IMR-90 (cell line): ENCODE results near the gene ATP6V1G1. TPM values are rescaled to one million over a fixed set of nuclear protein-coding genes. Genes with fewer than 3 reads are reported as not detected.

Experiments
- ATAC-seq: fragments of 200-7000 bp; cut with Tn5 transposase; 2 replicates; pipeline ENCODE4 v1.9.1; 2020; ENCODE audit warnings: low read depth, mild to moderate bottlenecking, moderate library complexity
- BruUV-seq: library from RNA; stranded (reverse); fragments of 400-500 nt; replicated peaks from 2 replicates; lab custom pipeline; 2021; lab: Mats Ljungman, UMichigan
- CTCF ChIA-PET: fragments of 300-600 bp; formaldehyde crosslinking; extraction: SDS; loops from one replicate; lab custom pipeline; 2021; ENCODE audit warnings: antibody characterized with exemption; lab: Yijun Ruan, JAX
- POLR2A ChIA-PET: fragments of 300-600 bp; sonication (Branson Sonifier 250); formaldehyde crosslinking; loops from one replicate; lab custom pipeline; 2022; ENCODE audit warnings: antibody characterized with exemption; ENCODE audit not compliant: unreplicated experiment; lab: Charles Lee
- DNase-seq: peaks from one replicate; pipeline ENCODE4 v3.0.0; 2013
- H2AFZ ChIP-seq: replicated peaks from 2 replicates; pipeline ENCODE3; 2013; ENCODE audit warnings: low read length, mild to moderate bottlenecking; ENCODE audit not compliant: poor library complexity
- H2AK5ac ChIP-seq: 2 replicates; pipeline ENCODE4 v1.6.1; 2013; ENCODE audit warnings: low read depth, low read length, inconsistent platforms
- H2AK9ac ChIP-seq: replicated peaks from 2 replicates; pipeline ENCODE3; 2013; ENCODE audit warnings: mild to moderate bottlenecking, low read depth, low read length, moderate library complexity; ENCODE audit not compliant: poor library complexity
- H2BK120ac ChIP-seq: 2 replicates; pipeline ENCODE4 v1.6.1; 2013; ENCODE audit warnings: low read depth, low read length, inconsistent platforms
- H2BK15ac ChIP-seq: 3 replicates; pipeline ENCODE4 v1.6.1; 2013; ENCODE audit warnings: low read depth, low read length, inconsistent platforms
- H2BK20ac ChIP-seq: 2 replicates; pipeline ENCODE4 v1.6.1; 2013; ENCODE audit warnings: low read depth, mild to moderate bottlenecking, inconsistent platforms, low read length, moderate library complexity
- H2BK5ac ChIP-seq: 2 replicates; pipeline ENCODE4 v1.6.1; 2013; ENCODE audit warnings: mild to moderate bottlenecking, low read depth, low read length, inconsistent platforms; ENCODE audit not compliant: poor library complexity, severe bottlenecking
- H3K14ac ChIP-seq: replicated peaks from 2 replicates; pipeline ENCODE4 v1.6.1; 2013; ENCODE audit warnings: low read depth, low read length, inconsistent platforms
- H3K18ac ChIP-seq: 2 replicates; pipeline ENCODE4 v1.6.1; 2013; ENCODE audit warnings: low read depth, low read length, control low read depth
- H3K23ac ChIP-seq: 2 replicates; pipeline ENCODE4 v1.6.1; 2013; ENCODE audit warnings: low read depth, low read length, inconsistent platforms
- H3K27ac ChIP-seq: 2 replicates; pipeline ENCODE4 v1.5.1; 2013; ENCODE audit warnings: mild to moderate bottlenecking, control low read depth, low read length; ENCODE audit not compliant: insufficient read depth
- H3K27me3 ChIP-seq: 2 replicates; pipeline ENCODE4 v1.6.1; 2013; ENCODE audit warnings: low read length; ENCODE audit not compliant: control insufficient read depth, insufficient read depth
- H3K36me3 ChIP-seq: 2 replicates; pipeline ENCODE4 v1.6.1; 2013; ENCODE audit warnings: low read length, mixed read lengths; ENCODE audit not compliant: control insufficient read depth, insufficient read depth
- H3K4ac ChIP-seq: 2 replicates; pipeline ENCODE4 v1.6.1; 2013; ENCODE audit warnings: low read depth, low read length, inconsistent platforms
- H3K4me1 ChIP-seq: 2 replicates; pipeline ENCODE4 v1.6.1; 2013; ENCODE audit warnings: low read length, mixed read lengths; ENCODE audit not compliant: control insufficient read depth, insufficient read depth
- H3K4me2 ChIP-seq: 2 replicates; pipeline ENCODE4 v1.6.1; 2013; ENCODE audit warnings: low read depth, mild to moderate bottlenecking, control low read depth, low read length, moderate library complexity
- H3K4me3 ChIP-seq: 2 replicates; pipeline ENCODE4 v1.5.1; 2013; ENCODE audit warnings: low read depth, mild to moderate bottlenecking, control low read depth, low read length, moderate library complexity; ENCODE audit not compliant: insufficient read depth
- H3K56ac ChIP-seq: 2 replicates; pipeline ENCODE4 v1.6.1; 2013; ENCODE audit warnings: low read length, inconsistent platforms; ENCODE audit not compliant: insufficient read depth; ENCODE audit errors: extremely low read depth
- H3K79me1 ChIP-seq, 2 experiments: 2 replicates each; pipeline ENCODE4 v1.6.1; 2013; ENCODE audit warnings: low read length in 2 of 2, inconsistent platforms in 1 of 2, low read depth in 1 of 2
- H3K9ac ChIP-seq: 2 replicates; pipeline ENCODE4 v1.6.1; 2013; ENCODE audit warnings: low read depth, low read length, control low read depth
- H3K9me1 ChIP-seq: 2 replicates; pipeline ENCODE4 v1.6.1; 2013; ENCODE audit warnings: low read length, inconsistent platforms; ENCODE audit not compliant: insufficient read depth
- H3K9me3 ChIP-seq: 2 replicates; pipeline ENCODE4 v1.6.1; 2013; ENCODE audit warnings: low read length; ENCODE audit not compliant: control insufficient read depth, insufficient read depth
- H4K20me1 ChIP-seq: 2 replicates; pipeline ENCODE4 v1.6.1; 2013; ENCODE audit warnings: low read length, inconsistent platforms; ENCODE audit not compliant: insufficient read depth
- H4K5ac ChIP-seq: 2 replicates; pipeline ENCODE4 v1.6.1; 2013; ENCODE audit warnings: mild to moderate bottlenecking, low read depth, low read length, control low read depth
- H4K8ac ChIP-seq, 2 experiments: 2 replicates each; pipeline ENCODE4 v1.6.1; 2013; ENCODE audit warnings: low read depth in 2 of 2, low read length in 2 of 2, control low read depth in 1 of 2, inconsistent platforms in 1 of 2
- H4K91ac ChIP-seq: 2 replicates; pipeline ENCODE4 v1.6.1; 2013; ENCODE audit warnings: low read depth, low read length, inconsistent platforms; ENCODE audit not compliant: insufficient read depth
- BHLHE40 ChIP-seq: fragments of 150-350 bp; IDR thresholded peaks from 2 replicates; pipeline ENCODE4 v1.6.1; 2016; ENCODE audit warnings: mild to moderate bottlenecking, low read depth, low read length
- CEBPB ChIP-seq: IDR thresholded peaks from 2 replicates; pipeline ENCODE4 v1.6.1; 2012; ENCODE audit warnings: low read depth, low read length, improper control_type of control experiment
- CHD1 ChIP-seq: IDR thresholded peaks from 2 replicates; pipeline ENCODE4 v1.6.1; 2012; ENCODE audit warnings: low read depth, low read length, improper control_type of control experiment
- FOS ChIP-seq: fragments of 150-350 bp; IDR thresholded peaks from 2 replicates; pipeline ENCODE4 v1.6.1; 2016; ENCODE audit warnings: low read depth, low read length
- MAFK ChIP-seq: IDR thresholded peaks from 2 replicates; pipeline ENCODE4 v1.6.1; 2012; ENCODE audit warnings: low read depth, low read length, improper control_type of control experiment
- MAZ ChIP-seq: IDR thresholded peaks from 2 replicates; pipeline ENCODE4 v1.6.1; 2012; ENCODE audit warnings: low read depth, mild to moderate bottlenecking, low read length, improper control_type of control experiment, moderate library complexity, borderline replicate concordance
- MXI1 ChIP-seq: IDR thresholded peaks from 2 replicates; pipeline ENCODE4 v1.6.1; 2012; ENCODE audit warnings: low read depth, mild to moderate bottlenecking, low read length, moderate library complexity, borderline replicate concordance
- NFE2L2 ChIP-seq: fragments of 150-350 bp; IDR thresholded peaks from 2 replicates; pipeline ENCODE4 v1.6.1; 2016; ENCODE audit warnings: low read depth, mild to moderate bottlenecking, low read length
- POLR2A ChIP-seq: IDR thresholded peaks from 2 replicates; pipeline ENCODE4 v1.6.1; 2012; ENCODE audit warnings: mild to moderate bottlenecking, low read depth, low read length
- RAD21 ChIP-seq: IDR thresholded peaks from 2 replicates; pipeline ENCODE4 v1.6.1; 2012; ENCODE audit warnings: low read length, improper control_type of control experiment
- RCOR1 ChIP-seq: IDR thresholded peaks from 2 replicates; pipeline ENCODE4 v1.6.1; 2012; ENCODE audit warnings: mild to moderate bottlenecking, low read length, improper control_type of control experiment; ENCODE audit not compliant: insufficient replicate concordance
- WGBS, 2 experiments: methylation state at CpG; one replicate each; pipeline versions ENCODE4 v1.1.5 to v1.1.7; 2013; ENCODE audit warnings: missing lambda C conversion rate in 2 of 2; ENCODE audit not compliant: insufficient read length in 1 of 2; ENCODE audit errors: extremely low coverage in 2 of 2; 5-methylcytosine and 5-hydroxymethylcytosine counted together
- dilution Hi-C: fragments of 300-500 bp; cut with HindIII; formaldehyde crosslinking; loops from one replicate; pipeline ENCODE4 v1.14.3; 2018; ENCODE audit warnings: low sequenced_read_pairs; ENCODE audit not compliant: unreplicated experiment
- in situ Hi-C: fragments of 300-500 bp; cut with MboI; formaldehyde crosslinking; loops from 3 replicates; pipeline ENCODE4 v1.14.3; 2019; ENCODE audit warnings: low sequenced_read_pairs, inconsistent platforms, mixed read lengths
- intact Hi-C: fragments of 100-400 bp; cut with micrococcal nuclease; formaldehyde crosslinking; loops from 2 replicates; pipeline ENCODE4 v1.10.0; 2022
- polyA plus RNA-seq, 3 experiments: library from polyadenylated mRNA; depleted of rRNA; stranded (reverse); fragments of >200 nt; gene quantifications; 2 replicates each; pipeline ENCODE4 v1.2.3, GENCODE V29; 2012; ENCODE audit warnings: low replicate concordance in 1 of 3
- total RNA-seq: library from RNA; depleted of rRNA; stranded (reverse); fragments of >200 nt; gene quantifications from 2 replicates; pipeline ENCODE4 v1.2.3, GENCODE V29; 2012
- TF ChIP-seq, protein P1 (sequence below): conservative IDR thresholded peaks from 2 replicates; pipeline ENCODE4 v1.5.1; 2012; ENCODE audit warnings: mild to moderate bottlenecking, low read depth, low read length, improper control_type of control experiment
- TF ChIP-seq, protein P2 (sequence below): fragments of 150-350 bp; IDR thresholded peaks from 2 replicates; pipeline ENCODE4 v1.6.1; 2017; ENCODE audit warnings: mild to moderate bottlenecking, antibody characterized with exemption, low read length, low read depth

Gene ATP6V1G1
- total and polyA plus RNA-seq, 2 of the 4 experiments (the other 2 are of a cell fraction): 52.0 to 70.9 TPM

DNA sequence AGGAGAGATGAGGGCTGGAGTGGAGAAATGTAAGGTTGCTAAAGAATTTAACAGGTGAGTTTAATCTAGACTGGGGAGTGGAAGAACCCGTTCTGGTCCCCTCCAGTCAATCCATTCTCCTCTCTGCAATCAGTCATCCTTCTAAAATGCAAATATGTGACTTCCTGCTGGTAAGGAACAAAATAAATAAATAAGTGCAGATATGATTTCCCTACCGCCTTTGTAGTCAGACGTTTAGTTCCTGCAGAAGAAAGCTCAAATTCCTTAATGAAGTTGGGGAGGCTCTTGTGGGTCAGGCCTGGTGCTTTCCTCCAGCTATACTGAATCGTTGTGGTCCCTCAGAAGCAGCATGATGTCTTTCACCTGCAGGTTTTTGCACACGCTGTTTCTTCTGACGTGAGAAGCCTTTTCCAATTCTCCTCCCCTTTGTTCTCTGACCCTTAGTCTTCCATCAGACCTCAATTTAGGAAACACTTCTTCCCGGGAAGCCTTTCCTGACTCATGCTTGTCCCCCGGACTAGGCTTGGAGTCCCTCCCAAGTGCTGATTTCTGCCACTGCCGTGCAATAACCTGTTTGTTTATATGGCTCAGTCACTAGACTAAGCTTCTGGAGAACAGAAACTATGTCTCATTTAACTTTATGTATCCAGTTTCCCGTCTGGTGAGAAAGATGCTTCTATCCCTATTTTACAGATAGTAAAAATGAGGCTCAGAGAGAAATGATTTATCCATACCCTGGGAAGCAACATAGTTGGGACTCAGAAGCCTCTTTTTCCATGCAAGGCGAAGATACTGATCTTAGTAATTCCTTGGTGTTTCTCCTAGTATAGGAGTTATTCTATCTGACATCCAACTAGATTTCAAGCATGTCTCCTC, 1.3 kb downstream of the ATP6V1G1 start:
- Histone ChIP-seq H2BK15ac (no peak overlapping the region), H3K4me1 (peaks cover 7% of the 10 kb centered on the region; the same call in 1 of the 2 replicates), H4K20me1 (peaks cover 55% of the 10 kb centered on the region), H4K8ac (peak overlapping the region in 1 of 2 experiments; percentile 68; a peak in 2 of 4 replicates), H3K9me3 (no peaks in the 10 kb centered on the region), H3K9me1 (peaks cover 11% of the 10 kb centered on the region; the same call in 1 of the 2 replicates), H4K5ac (no peak overlapping the region; the same call in 1 of the 2 replicates), H2BK20ac (no peak overlapping the region), H3K36me3 (peaks cover 11% of the 10 kb centered on the region), H2AFZ (no peak overlapping the region), H3K23ac (peak overlapping the region; percentile 68), H3K27ac (peak overlapping the region; percentile 84), H3K4ac (peak overlapping the region; percentile 91), H3K9ac (peak overlapping the region; percentile 96), H2BK120ac (no peak overlapping the region; the same call in 1 of the 2 replicates), H3K56ac (peak overlapping the region; percentile 72; the same call in 1 of the 2 replicates), H3K14ac (peak overlapping the region; percentile 76), H2AK9ac (no peak overlapping the region), H3K27me3 (no peaks in the 10 kb centered on the region), H2BK5ac (peak overlapping the region; percentile 80), H3K79me1 (peaks cover 15 to 55% of the 10 kb centered on the region in 2 experiments; a peak in 3 of 4 replicates), H3K4me3 (peak overlapping the region; percentile 75), H3K18ac (no peak overlapping the region; the same call in 1 of the 2 replicates), H2AK5ac (peak overlapping the region; percentile 97; the same call in 1 of the 2 replicates), H4K91ac (peak overlapping the region; percentile 71), H3K4me2 (peak overlapping the region; percentile 99)
- dilution Hi-C loops (no loop called here), intact Hi-C loops (loop anchor here (2.0 to 5.0 kb wide), 2 partner anchors 22 to 182 kb away; partner anchors contain the start of gene TMEM268), in situ Hi-C loops (no loop called here)
- no peak for ATAC-seq
- POLR2A ChIA-PET: interaction anchor here (1.2 kb wide), 1 partner anchor 12 kb away, joined by 8 read pairs; no protein-coding TSS in a partner anchor
- 8% methylated on average over 5 of the region's 11 CpGs; no CpG with 5 or more reads in 1 of the 2 experiments for WGBS, 2 experiments
- DNase-seq: peak; percentile 84
- TSS peak; percentile 58 for BruUV-seq
- CTCF ChIA-PET: interaction anchor here (0.6 kb wide), 1 partner anchor 173 kb away, joined by 3 read pairs; no protein-coding TSS in a partner anchor
- peak; percentile 62; the same call in 1 of the 2 replicates for TF ChIP-seq POLR2A
- TF ChIP-seq RAD21: no peak
- peak; percentile 10; the same call in 1 of the 2 replicates for TF ChIP-seq MXI1
- no peak for TF ChIP-seq MAFK
- peak; percentile 95 for TF ChIP-seq RCOR1
- TF ChIP-seq BHLHE40: no peak
- TF ChIP-seq, protein P1, sequence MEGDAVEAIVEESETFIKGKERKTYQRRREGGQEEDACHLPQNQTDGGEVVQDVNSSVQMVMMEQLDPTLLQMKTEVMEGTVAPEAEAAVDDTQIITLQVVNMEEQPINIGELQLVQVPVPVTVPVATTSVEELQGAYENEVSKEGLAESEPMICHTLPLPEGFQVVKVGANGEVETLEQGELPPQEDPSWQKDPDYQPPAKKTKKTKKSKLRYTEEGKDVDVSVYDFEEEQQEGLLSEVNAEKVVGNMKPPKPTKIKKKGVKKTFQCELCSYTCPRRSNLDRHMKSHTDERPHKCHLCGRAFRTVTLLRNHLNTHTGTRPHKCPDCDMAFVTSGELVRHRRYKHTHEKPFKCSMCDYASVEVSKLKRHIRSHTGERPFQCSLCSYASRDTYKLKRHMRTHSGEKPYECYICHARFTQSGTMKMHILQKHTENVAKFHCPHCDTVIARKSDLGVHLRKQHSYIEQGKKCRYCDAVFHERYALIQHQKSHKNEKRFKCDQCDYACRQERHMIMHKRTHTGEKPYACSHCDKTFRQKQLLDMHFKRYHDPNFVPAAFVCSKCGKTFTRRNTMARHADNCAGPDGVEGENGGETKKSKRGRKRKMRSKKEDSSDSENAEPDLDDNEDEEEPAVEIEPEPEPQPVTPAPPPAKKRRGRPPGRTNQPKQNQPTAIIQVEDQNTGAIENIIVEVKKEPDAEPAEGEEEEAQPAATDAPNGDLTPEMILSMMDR: no peak
- TF ChIP-seq, protein P2, sequence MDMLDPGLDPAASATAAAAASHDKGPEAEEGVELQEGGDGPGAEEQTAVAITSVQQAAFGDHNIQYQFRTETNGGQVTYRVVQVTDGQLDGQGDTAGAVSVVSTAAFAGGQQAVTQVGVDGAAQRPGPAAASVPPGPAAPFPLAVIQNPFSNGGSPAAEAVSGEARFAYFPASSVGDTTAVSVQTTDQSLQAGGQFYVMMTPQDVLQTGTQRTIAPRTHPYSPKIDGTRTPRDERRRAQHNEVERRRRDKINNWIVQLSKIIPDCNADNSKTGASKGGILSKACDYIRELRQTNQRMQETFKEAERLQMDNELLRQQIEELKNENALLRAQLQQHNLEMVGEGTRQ: no peak
- peak; percentile 63 for TF ChIP-seq FOS
- TF ChIP-seq CEBPB: peak; percentile 65
- no peak for TF ChIP-seq CHD1
- TF ChIP-seq MAZ: no peak
- no peak for TF ChIP-seq NFE2L2
